Measurements from ENCODE around the gene ZNF614. TPM values are rescaled to one million over a fixed set of nuclear protein-coding genes. Genes with fewer than 3 reads are reported as not detected.
"Not testable (repeated sequence)": the region's sequence is repeated elsewhere in the genome, so short reads cannot be mapped to it uniquely, and the experiment has no call there.

ZNF614 gene
- total RNA-seq, 1 donor from 2014 or later: 9.9 TPM

GRCh38 chr19:52051736-52052135, 23.6 kb upstream of the ZNF614 start:
- H3K9me3 ChIP-seq (ENCODE audit: insufficient read depth, low read depth, low read length); H3K9ac ChIP-seq (ENCODE audit: low read length); H3K4me1 Mint-ChIP-seq (ENCODE audit: low read depth, unreplicated experiment); H3K27me3 Mint-ChIP-seq (ENCODE audit: low read depth, unreplicated experiment); H3K27ac Mint-ChIP-seq (ENCODE audit: unreplicated experiment); FAIRE-seq; DNase-seq (ENCODE audit: low read depth); H3K36me3 ChIP-seq (ENCODE audit: insufficient read depth, low read length); H3K4me2 ChIP-seq (ENCODE audit: low read length); H3K4me3 ChIP-seq (ENCODE audit: insufficient read depth, low read depth, low read length); H3K27ac ChIP-seq (ENCODE audit: low read depth, low read length); H2AFZ ChIP-seq (ENCODE audit: low read depth, low read length); H4K20me1 ChIP-seq (ENCODE audit: insufficient read depth, low read length); H3K79me2 ChIP-seq (ENCODE audit: insufficient read depth, low read length); H3K4me1 ChIP-seq (ENCODE audit: insufficient read depth, low read length); H3K27me3 ChIP-seq (ENCODE audit: insufficient read depth, low read length): not testable (repeated sequence)
- peak overlapping the region; percentile 42 for H3K4me3 Mint-ChIP-seq (ENCODE audit: unreplicated experiment)
- peaks cover 39% of the 10 kb centered on the region for H3K9me3 Mint-ChIP-seq (ENCODE audit: unreplicated experiment)
- H3K36me3 Mint-ChIP-seq (ENCODE audit: low read depth, unreplicated experiment): peaks cover 32% of the 10 kb centered on the region

GRCh38 chr19:52048555-52049501, 20.6 kb upstream of the ZNF614 start, which contains the start of gene ZNF432:
ZNF432 (minus strand) TSS chr19:52048838; CDS start chr19:52046868, 1,970 bp downstream.
- H4K20me1 ChIP-seq (ENCODE audit: insufficient read depth, low read length): no peaks in the 10 kb centered on the region
- H3K36me3 ChIP-seq (ENCODE audit: insufficient read depth, low read length): peaks cover 13% of the 10 kb centered on the region
- Mint-ChIP-seq H3K27ac (ENCODE audit: unreplicated experiment) (peak within 1 kb of the TSS; percentile 98), H3K36me3 (ENCODE audit: low read depth, unreplicated experiment) (peaks cover 43% of the 10 kb centered on the region), H3K4me1 (ENCODE audit: low read depth, unreplicated experiment) (no peaks in the 10 kb centered on the region), H3K4me3 (ENCODE audit: unreplicated experiment) (peak within 1 kb of the TSS; percentile 96), H3K27me3 (ENCODE audit: low read depth, unreplicated experiment) (no peaks in the 10 kb centered on the region), H3K9me3 (ENCODE audit: unreplicated experiment) (peaks cover 20% of the 10 kb centered on the region)
- peaks cover 3% of the 10 kb centered on the region for H3K9me3 ChIP-seq (ENCODE audit: insufficient read depth, low read depth, low read length)
- H3K79me2 ChIP-seq (ENCODE audit: insufficient read depth, low read length): peaks cover 8% of the 10 kb centered on the region
- H3K9ac ChIP-seq (ENCODE audit: low read length): peak within 1 kb of the TSS; percentile 87
- peak within 1 kb of the TSS; percentile 96 for H2AFZ ChIP-seq (ENCODE audit: low read depth, low read length)
- H3K4me1 ChIP-seq (ENCODE audit: insufficient read depth, low read length): peaks cover 3% of the 10 kb centered on the region
- H3K4me3 ChIP-seq (ENCODE audit: insufficient read depth, low read depth, low read length): peak within 1 kb of the TSS; percentile 71
- no peak for TF ChIP-seq EZH2 (IDR thresholded peaks at IDR 0.05; ENCODE audit: insufficient read depth, low read length)
- no peak for TF ChIP-seq CTCF (IDR thresholded peaks at IDR 0.05; ENCODE audit: insufficient read depth, low read depth, low read length)
- FAIRE-seq (no peak), DNase-seq (ENCODE audit: low read depth) (peak; percentile 89)
- H3K27ac ChIP-seq (ENCODE audit: low read depth, low read length): peak within 1 kb of the TSS; percentile 89
- peak within 1 kb of the TSS; percentile 91 for H3K4me2 ChIP-seq (ENCODE audit: low read length)
- H3K27me3 ChIP-seq (ENCODE audit: insufficient read depth, low read length): no peaks in the 10 kb centered on the region

GRCh38 chr19:52039169-52039568, 11.0 kb upstream of the ZNF614 start:
- Histone ChIP-seq H3K79me2 (ENCODE audit: insufficient read depth, low read length) (no peaks in the 10 kb centered on the region), H3K9ac (ENCODE audit: low read length) (no peak overlapping the region), H3K27ac (ENCODE audit: low read depth, low read length) (no peak overlapping the region), H2AFZ (ENCODE audit: low read depth, low read length) (no peak overlapping the region), H3K27me3 (ENCODE audit: insufficient read depth, low read length) (no peaks in the 10 kb centered on the region), H4K20me1 (ENCODE audit: insufficient read depth, low read length) (no peaks in the 10 kb centered on the region), H3K4me3 (ENCODE audit: insufficient read depth, low read depth, low read length) (no peak overlapping the region), H3K36me3 (ENCODE audit: insufficient read depth, low read length) (peaks cover 56% of the 10 kb centered on the region), H3K4me2 (ENCODE audit: low read length) (no peak overlapping the region), H3K4me1 (ENCODE audit: insufficient read depth, low read length) (no peaks in the 10 kb centered on the region), H3K9me3 (ENCODE audit: insufficient read depth, low read depth, low read length) (peaks cover 43% of the 10 kb centered on the region)
- no peak for TF ChIP-seq EZH2 (IDR thresholded peaks at IDR 0.05; ENCODE audit: insufficient read depth, low read length)
- TF ChIP-seq CTCF (IDR thresholded peaks at IDR 0.05; ENCODE audit: insufficient read depth, low read depth, low read length): no peak
- FAIRE-seq (no peak), DNase-seq (ENCODE audit: low read depth) (no peak)
- Mint-ChIP-seq H3K9me3 (ENCODE audit: unreplicated experiment) (peaks cover 54% of the 10 kb centered on the region), H3K4me3 (ENCODE audit: unreplicated experiment) (no peak overlapping the region), H3K4me1 (ENCODE audit: low read depth, unreplicated experiment) (no peaks in the 10 kb centered on the region), H3K27me3 (ENCODE audit: low read depth, unreplicated experiment) (no peaks in the 10 kb centered on the region), H3K36me3 (ENCODE audit: low read depth, unreplicated experiment) (peaks cover 81% of the 10 kb centered on the region), H3K27ac (ENCODE audit: unreplicated experiment) (no peak overlapping the region)
